Measurements from ENCODE around the gene UCP1. TPM values are rescaled to one million over a fixed set of nuclear protein-coding genes. Genes with fewer than 3 reads are reported as not detected.

Gene UCP1, protein sequence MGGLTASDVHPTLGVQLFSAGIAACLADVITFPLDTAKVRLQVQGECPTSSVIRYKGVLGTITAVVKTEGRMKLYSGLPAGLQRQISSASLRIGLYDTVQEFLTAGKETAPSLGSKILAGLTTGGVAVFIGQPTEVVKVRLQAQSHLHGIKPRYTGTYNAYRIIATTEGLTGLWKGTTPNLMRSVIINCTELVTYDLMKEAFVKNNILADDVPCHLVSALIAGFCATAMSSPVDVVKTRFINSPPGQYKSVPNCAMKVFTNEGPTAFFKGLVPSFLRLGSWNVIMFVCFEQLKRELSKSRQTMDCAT
- total RNA-seq = under 0.01 TPM in 1 of 2 replicates, not detected in the other

- FAIRE-seq (no peak), DNase-seq (ENCODE audit: low read depth) (no peak)
- no peaks in the 10 kb centered on the region for H3K36me3 ChIP-seq (ENCODE audit: control insufficient read depth, insufficient read depth, low read length)
- H3K4me3 ChIP-seq (ENCODE audit: low read depth, low read length) = peak within 1 kb of the TSS; percentile 37
- H3K27me3 ChIP-seq (ENCODE audit: control insufficient read depth, insufficient read depth, low read length) = peaks cover 35% of the 10 kb centered on the region
- TF ChIP-seq, protein P1, sequence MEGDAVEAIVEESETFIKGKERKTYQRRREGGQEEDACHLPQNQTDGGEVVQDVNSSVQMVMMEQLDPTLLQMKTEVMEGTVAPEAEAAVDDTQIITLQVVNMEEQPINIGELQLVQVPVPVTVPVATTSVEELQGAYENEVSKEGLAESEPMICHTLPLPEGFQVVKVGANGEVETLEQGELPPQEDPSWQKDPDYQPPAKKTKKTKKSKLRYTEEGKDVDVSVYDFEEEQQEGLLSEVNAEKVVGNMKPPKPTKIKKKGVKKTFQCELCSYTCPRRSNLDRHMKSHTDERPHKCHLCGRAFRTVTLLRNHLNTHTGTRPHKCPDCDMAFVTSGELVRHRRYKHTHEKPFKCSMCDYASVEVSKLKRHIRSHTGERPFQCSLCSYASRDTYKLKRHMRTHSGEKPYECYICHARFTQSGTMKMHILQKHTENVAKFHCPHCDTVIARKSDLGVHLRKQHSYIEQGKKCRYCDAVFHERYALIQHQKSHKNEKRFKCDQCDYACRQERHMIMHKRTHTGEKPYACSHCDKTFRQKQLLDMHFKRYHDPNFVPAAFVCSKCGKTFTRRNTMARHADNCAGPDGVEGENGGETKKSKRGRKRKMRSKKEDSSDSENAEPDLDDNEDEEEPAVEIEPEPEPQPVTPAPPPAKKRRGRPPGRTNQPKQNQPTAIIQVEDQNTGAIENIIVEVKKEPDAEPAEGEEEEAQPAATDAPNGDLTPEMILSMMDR (IDR thresholded peaks at IDR 0.05; ENCODE audit: insufficient read depth, low read length, severe bottlenecking) = no peak
Measured at GRCh38 chr4:140568507-140569306, at the start of gene UCP1. TSS of gene UCP1 (minus strand) at chr4:140568961. CDS start at chr4:140568729, 232 bp downstream.

GRCh38 chr4:140617499-140618248 lies 48.9 kb upstream of the UCP1 start:
- peaks cover 3% of the 10 kb centered on the region for H3K36me3 ChIP-seq (ENCODE audit: control insufficient read depth, insufficient read depth, low read length)
- FAIRE-seq (no peak), DNase-seq (ENCODE audit: low read depth) (no peak)
- no peak overlapping the region for H3K4me3 ChIP-seq (ENCODE audit: low read depth, low read length)
- TF ChIP-seq, protein P1 (IDR thresholded peaks at IDR 0.05; ENCODE audit: insufficient read depth, low read length, severe bottlenecking) = no peak
- H3K27me3 ChIP-seq (ENCODE audit: control insufficient read depth, insufficient read depth, low read length) = no peaks in the 10 kb centered on the region

DNA sequence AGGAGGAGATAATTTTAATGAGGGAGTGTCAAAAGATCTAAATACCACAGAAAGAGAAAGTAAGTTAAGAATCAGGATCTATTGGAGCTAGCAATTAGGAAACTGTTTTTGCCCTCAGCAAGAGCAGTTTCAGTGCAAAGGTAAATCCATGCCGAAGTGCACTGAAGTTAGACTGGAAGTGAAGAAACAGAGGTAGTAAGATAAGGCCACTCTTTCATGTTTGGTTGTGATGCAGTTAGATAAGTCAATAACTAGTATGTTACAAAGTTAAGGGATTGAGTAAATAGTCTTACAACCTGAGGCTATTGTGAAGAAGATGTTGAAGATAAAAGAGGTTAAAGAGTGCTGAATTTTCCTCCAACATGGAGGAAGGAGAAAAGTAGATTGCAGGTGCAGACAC lies 46.7 kb upstream of the UCP1 start:
- Histone ChIP-seq H3K27me3 (ENCODE audit: control insufficient read depth, insufficient read depth, low read length) (no peaks in the 10 kb centered on the region), H3K36me3 (ENCODE audit: control insufficient read depth, insufficient read depth, low read length) (no peaks in the 10 kb centered on the region), H3K4me3 (ENCODE audit: low read depth, low read length) (no peak overlapping the region)
- TF ChIP-seq, protein P1 (IDR thresholded peaks at IDR 0.05; ENCODE audit: insufficient read depth, low read length, severe bottlenecking) = no peak
- no peak for FAIRE-seq
- no peak for DNase-seq (ENCODE audit: low read depth)

DNA sequence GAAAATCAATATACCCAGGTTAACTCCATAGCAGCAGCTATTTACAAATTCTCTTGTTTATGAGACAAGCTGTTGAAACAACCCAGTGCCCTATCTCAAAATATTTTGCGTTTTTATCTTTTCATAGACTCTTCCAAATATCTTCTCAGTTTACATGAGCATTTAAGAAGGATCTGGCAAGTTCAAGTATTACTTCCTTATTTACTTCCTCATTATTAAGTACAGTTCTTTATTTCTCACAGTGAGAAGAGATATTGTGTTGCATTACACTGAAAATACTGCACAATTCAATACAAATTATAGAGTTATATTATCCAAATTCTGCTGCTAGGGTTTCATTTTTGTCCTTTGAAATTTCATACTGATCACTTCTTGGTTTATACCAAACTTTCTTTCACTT lies 43.6 kb upstream of the UCP1 start:
- TF ChIP-seq, protein P1 (IDR thresholded peaks at IDR 0.05; ENCODE audit: insufficient read depth, low read length, severe bottlenecking) = no peak
- DNase-seq (ENCODE audit: low read depth) (no peak), FAIRE-seq (no peak)
- no peaks in the 10 kb centered on the region for H3K36me3 ChIP-seq (ENCODE audit: control insufficient read depth, insufficient read depth, low read length)
- H3K4me3 ChIP-seq (ENCODE audit: low read depth, low read length) = no peak overlapping the region
- H3K27me3 ChIP-seq (ENCODE audit: control insufficient read depth, insufficient read depth, low read length) = no peaks in the 10 kb centered on the region

DNA sequence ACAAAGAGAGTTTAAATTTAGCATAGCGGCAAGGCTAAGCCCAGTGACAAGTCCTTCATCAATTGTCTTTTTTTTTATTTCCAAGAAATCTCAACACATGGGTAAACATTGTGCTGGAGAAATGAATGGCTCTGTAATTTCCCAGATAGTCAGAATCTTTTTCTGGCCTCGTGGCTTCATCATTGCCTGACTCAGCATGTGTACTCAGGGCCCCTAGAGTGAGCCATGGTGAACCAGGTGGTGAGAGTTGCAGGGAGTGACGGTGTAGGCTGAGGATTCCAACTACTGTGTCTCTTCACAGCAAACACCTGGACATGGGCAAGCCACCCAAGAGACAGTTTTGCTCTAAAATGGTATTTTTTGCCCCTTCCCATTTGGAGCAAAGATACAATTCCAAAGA lies 43.1 kb upstream of the UCP1 start:
- TF ChIP-seq, protein P1 (IDR thresholded peaks at IDR 0.05; ENCODE audit: insufficient read depth, low read length, severe bottlenecking) = no peak
- H3K36me3 ChIP-seq (ENCODE audit: control insufficient read depth, insufficient read depth, low read length) = no peaks in the 10 kb centered on the region
- no peaks in the 10 kb centered on the region for H3K27me3 ChIP-seq (ENCODE audit: control insufficient read depth, insufficient read depth, low read length)
- no peak overlapping the region for H3K4me3 ChIP-seq (ENCODE audit: low read depth, low read length)
- DNase-seq (ENCODE audit: low read depth) (peak; percentile 69), FAIRE-seq (no peak)

Measured in bronchial epithelial cell (primary cell).